Neuronal stem cell (in vitro differentiated cells): ENCODE data around the gene PEG3. TPM values are rescaled to one million over a fixed set of nuclear protein-coding genes. Genes with fewer than 3 reads are reported as not detected.

Source experiments
- DNase-seq: peaks from one replicate; pipeline ENCODE4 v3.0.0-alpha.2; 2013; ENCODE audit warnings: low spot score
- H2AFZ ChIP-seq: one replicate; pipeline ENCODE4 v1.6.1; 2013; ENCODE audit warnings: mild to moderate bottlenecking, low read length, inconsistent platforms
- H2AK5ac ChIP-seq: 2 replicates; pipeline ENCODE4 v1.6.1; 2013; ENCODE audit warnings: low read depth, mild to moderate bottlenecking, inconsistent platforms, low read length, moderate library complexity, mixed read lengths
- H2BK120ac ChIP-seq: 2 replicates; pipeline ENCODE4 v1.6.1; 2013; ENCODE audit warnings: low read depth, mild to moderate bottlenecking, inconsistent platforms, low read length, moderate library complexity, mixed read lengths
- H2BK12ac ChIP-seq: one replicate; pipeline ENCODE4 v1.6.1; 2013; ENCODE audit warnings: low read length, inconsistent platforms
- H2BK15ac ChIP-seq: 2 replicates; pipeline ENCODE4 v1.6.1; 2013; ENCODE audit warnings: mild to moderate bottlenecking, low read length, inconsistent platforms, mixed read lengths
- H2BK5ac ChIP-seq: one replicate; pipeline ENCODE4 v1.6.1; 2013; ENCODE audit warnings: inconsistent platforms, mild to moderate bottlenecking, low read length, moderate library complexity
- H3K14ac ChIP-seq: one replicate; pipeline ENCODE4 v1.6.1; 2013; ENCODE audit warnings: low read length, inconsistent platforms
- H3K18ac ChIP-seq: 2 replicates; pipeline ENCODE4 v1.6.1; 2013; ENCODE audit warnings: low read length, inconsistent platforms
- H3K23ac ChIP-seq: 2 replicates; pipeline ENCODE4 v1.6.1; 2013; ENCODE audit warnings: low read depth, mild to moderate bottlenecking, mixed read lengths, low read length, inconsistent platforms; ENCODE audit not compliant: poor library complexity
- H3K27ac ChIP-seq: replicated peaks from 3 replicates; pipeline ENCODE4 v1.5.1; 2013; ENCODE audit warnings: low read length, inconsistent platforms
- H3K27me3 ChIP-seq, 3 experiments: 2 replicates each; pipeline ENCODE4 v1.6.1; 2013; ENCODE audit warnings: low read length in 3 of 3, mild to moderate bottlenecking in 2 of 3, inconsistent platforms in 1 of 3, low read depth in 1 of 3, mixed read lengths in 1 of 3, moderate library complexity in 1 of 3; ENCODE audit not compliant: control insufficient read depth in 3 of 3, insufficient read depth in 3 of 3
- H3K36me3 ChIP-seq, 2 donors: replicated peaks in 1 of 2; 2 replicates each; pipeline ENCODE4 v1.6.1; 2013; ENCODE audit warnings: low read length in 2 of 2; ENCODE audit not compliant: control insufficient read depth in 2 of 2, insufficient read depth in 2 of 2
- H3K4ac ChIP-seq: 2 replicates; pipeline ENCODE4 v1.6.1; 2013; ENCODE audit warnings: inconsistent platforms, mild to moderate bottlenecking, low read length, moderate library complexity
- H3K4me1 ChIP-seq, 2 donors: 1 replicate in 1 of 2; 2 replicates in 1 of 2; pipeline ENCODE4 v1.6.1; 2013; ENCODE audit warnings: low read length in 2 of 2, low read depth in 1 of 2; ENCODE audit not compliant: control insufficient read depth in 2 of 2, insufficient read depth in 1 of 2
- H3K4me2 ChIP-seq: one replicate; pipeline ENCODE4 v1.6.1; 2013; ENCODE audit warnings: mild to moderate bottlenecking, low read length, inconsistent platforms; ENCODE audit not compliant: insufficient read depth, poor library complexity, severe bottlenecking
- H3K4me3 ChIP-seq, 2 donors: 2 replicates each; pipeline ENCODE4 v1.5.1; 2013; ENCODE audit warnings: low read length in 2 of 2, mild to moderate bottlenecking in 2 of 2, inconsistent platforms in 1 of 2, moderate library complexity in 1 of 2
- H3K79me1 ChIP-seq: one replicate; pipeline ENCODE4 v1.6.1; 2013; ENCODE audit warnings: low read depth, mild to moderate bottlenecking, inconsistent platforms, low read length, moderate library complexity
- H3K9ac ChIP-seq: one replicate; pipeline ENCODE4 v1.6.1; 2013; ENCODE audit warnings: mild to moderate bottlenecking, low read depth, low read length, inconsistent platforms; ENCODE audit not compliant: poor library complexity
- H3K9me3 ChIP-seq, 2 donors: replicated peaks in 1 of 2; 2 replicates each; pipeline versions ENCODE3 to v1.6.1; 2013; ENCODE audit warnings: low read length in 2 of 2, mild to moderate bottlenecking in 2 of 2, inconsistent platforms in 1 of 2, low read depth in 1 of 2, mixed read lengths in 1 of 2, moderate library complexity in 1 of 2; ENCODE audit not compliant: control insufficient read depth in 2 of 2, insufficient read depth in 1 of 2
- H4K8ac ChIP-seq: one replicate; pipeline ENCODE4 v1.6.1; 2013; ENCODE audit warnings: low read depth, mild to moderate bottlenecking, inconsistent platforms, low read length, moderate library complexity
- H4K91ac ChIP-seq: one replicate; pipeline ENCODE4 v1.6.1; 2013; ENCODE audit warnings: low read length, low read depth, mild to moderate bottlenecking, inconsistent platforms; ENCODE audit not compliant: poor library complexity
- WGBS, 2 donors: extraction: QIAGEN DNeasy Blood & Tissue Kit; methylation state at CpG; one replicate each; pipeline ENCODE4 v1.1.7; 2013; ENCODE audit warnings: missing lambda C conversion rate in 2 of 2, mixed read lengths in 1 of 2; ENCODE audit not compliant: insufficient read length in 2 of 2, insufficient replicate concordance in 1 of 2; ENCODE audit errors: extremely low coverage in 2 of 2; 5-methylcytosine and 5-hydroxymethylcytosine counted together
- small RNA-seq: library from polyadenylated mRNA; stranded (forward); fragments of <200 nt; extraction: miRNeasy Mini kit (QIAGEN cat#:217004); gene quantifications from one replicate; pipeline ENCODE3, GENCODE V24; 2013; ENCODE audit not compliant: insufficient read depth

PEG3 gene

GRCh38 chr19:56808717-56809392 is 31.7 kb downstream of the PEG3 start:
- Histone ChIP-seq H2BK15ac (no peak overlapping the region), H3K14ac (no peak overlapping the region), H2BK120ac (no peak overlapping the region), H2BK5ac (no peak overlapping the region), H3K4me2 (no peak overlapping the region), H3K9me3 (peaks cover 2 to 34% of the 10 kb centered on the region in 2 donors), H4K8ac (no peak overlapping the region), H3K23ac (no peak overlapping the region), H3K36me3 (peaks cover 0 to 11% of the 10 kb centered on the region in 2 donors), H3K18ac (no peak overlapping the region), H4K91ac (no peak overlapping the region), H3K79me1 (peaks cover 4% of the 10 kb centered on the region), H2BK12ac (no peak overlapping the region), H3K4me1 (no peaks in the 10 kb centered on the region), H3K4ac (no peak overlapping the region), H3K27me3 (peaks cover 0 to 31% (median 0%) of the 10 kb centered on the region in 3 experiments), H3K27ac (no peak overlapping the region), H3K9ac (no peak overlapping the region), H2AK5ac (no peak overlapping the region), H2AFZ (no peak overlapping the region), H3K4me3 (no peak overlapping the region)
- WGBS, 2 donors = no CpG with 5 or more reads among the region's 3 CpGs
- DNase-seq = no peak

- H2BK120ac ChIP-seq = no peak overlapping the region
- no peak overlapping the region for H3K23ac ChIP-seq
- no peak overlapping the region for H2AFZ ChIP-seq
- H3K27ac ChIP-seq = no peak overlapping the region
- H3K36me3 ChIP-seq = peaks cover 0 to 4% of the 10 kb centered on the region in 2 donors
- H4K91ac ChIP-seq = no peak overlapping the region
- no peak for DNase-seq
- H3K4me1 ChIP-seq = no peaks in the 10 kb centered on the region
- no peak overlapping the region for H3K4ac ChIP-seq
- no peak overlapping the region for H3K18ac ChIP-seq
- no peak overlapping the region for H4K8ac ChIP-seq
- peaks cover 0 to 15% (median 0%) of the 10 kb centered on the region in 3 experiments for H3K27me3 ChIP-seq
- H3K9ac ChIP-seq = no peak overlapping the region
- no peak overlapping the region for H2BK15ac ChIP-seq
- no peaks in the 10 kb centered on the region for H3K79me1 ChIP-seq
- H2AK5ac ChIP-seq = no peak overlapping the region
- no peak overlapping the region for H3K4me3 ChIP-seq
- H3K4me2 ChIP-seq = no peak overlapping the region
- H3K9me3 ChIP-seq = peaks cover 14 to 37% of the 10 kb centered on the region in 2 donors
- H2BK5ac ChIP-seq = no peak overlapping the region
- no peak overlapping the region for H2BK12ac ChIP-seq
- no peak overlapping the region for H3K14ac ChIP-seq
Measured at GRCh38 chr19:56806639-56807038, 33.9 kb downstream of the PEG3 start.

Small RNA genes within 50 kb of the gene (small RNA-seq; reads per million reads assigned to genes)
- gene AC006115.2 = not detected
